ENCODE measurements around the gene POC1A.

Gene POC1A

DNA sequence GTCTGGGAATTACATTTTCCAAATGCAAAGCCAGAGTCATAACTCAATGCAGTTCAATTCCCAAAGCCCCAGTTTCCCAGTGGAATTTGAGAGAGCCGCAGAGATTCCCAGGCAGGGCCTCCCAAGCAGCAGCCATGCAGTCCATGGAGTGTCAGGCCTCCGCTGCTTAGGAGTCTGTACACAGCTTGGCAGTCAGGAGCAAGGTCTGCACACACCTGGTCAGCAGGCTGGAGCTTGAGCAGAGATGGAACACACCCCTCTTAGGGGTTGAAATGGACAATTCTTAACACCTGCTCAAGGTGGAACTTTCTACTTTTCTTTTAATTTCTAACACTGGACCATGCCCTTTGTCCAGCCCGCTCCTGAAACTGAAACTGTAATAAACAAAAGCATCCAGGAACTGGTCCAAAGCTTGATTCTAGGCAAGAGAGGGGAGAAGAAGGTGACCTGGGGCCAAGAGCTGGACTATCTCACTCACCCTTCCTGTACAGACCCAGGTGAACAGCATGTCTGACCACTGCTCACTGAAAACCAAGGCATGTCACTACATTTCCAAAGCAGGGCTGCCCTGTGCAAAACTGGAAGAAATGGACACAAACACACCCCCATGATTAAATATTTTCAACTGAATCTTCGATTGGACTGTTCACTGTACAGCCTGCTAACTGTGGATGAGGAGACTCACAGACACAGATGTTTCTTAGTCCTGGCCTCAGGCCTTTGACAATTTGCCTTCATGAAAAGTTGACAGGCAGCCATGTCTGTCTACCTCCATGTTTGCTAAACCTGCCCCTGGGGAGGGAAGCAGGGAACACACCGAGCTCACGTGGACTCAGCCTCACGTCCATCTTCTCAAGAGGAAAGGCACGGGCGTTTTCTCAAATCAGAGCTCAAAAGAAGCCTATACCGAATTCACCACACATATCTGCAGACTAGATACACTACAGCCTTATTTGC, 49.3 kb downstream of the POC1A start:
- Histone ChIP-seq H3K27ac (ENCODE audit: low read depth, low read length) (no peak overlapping the region), H3K27me3 (ENCODE audit: control insufficient read depth, insufficient read depth, low read length) (no peaks in the 10 kb centered on the region)

DNA sequence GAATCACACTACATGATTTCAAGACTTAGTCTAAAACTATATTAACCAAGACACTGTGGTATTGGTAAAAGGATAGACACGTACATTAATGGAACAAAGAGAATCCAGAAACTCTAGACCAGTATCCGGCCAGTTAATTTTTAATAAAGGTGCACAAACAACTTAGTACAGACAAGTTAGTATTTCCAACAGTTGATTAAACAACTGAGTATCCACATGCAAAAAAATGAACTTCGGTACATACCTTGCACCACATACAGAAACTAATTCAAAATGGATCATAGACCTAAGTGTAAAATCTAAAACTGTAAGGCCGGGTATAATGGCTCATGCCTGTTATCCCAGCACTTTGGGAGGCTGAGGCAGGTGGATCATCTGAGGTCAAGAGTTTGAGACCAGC, 51.3 kb downstream of the POC1A start:
- H3K36me3 ChIP-seq (ENCODE audit: control insufficient read depth, insufficient read depth, low read length): no peaks in the 10 kb centered on the region
- H3K9ac ChIP-seq (ENCODE audit: low read length): no peak overlapping the region
- no peak overlapping the region for H3K4me3 ChIP-seq (ENCODE audit: low read length)
- no peaks in the 10 kb centered on the region for H3K4me1 ChIP-seq (ENCODE audit: control insufficient read depth, insufficient read depth, low read length)
- H3K27ac ChIP-seq (ENCODE audit: low read depth, low read length): no peak overlapping the region
- no peaks in the 10 kb centered on the region for H3K27me3 ChIP-seq (ENCODE audit: control insufficient read depth, insufficient read depth, low read length)

More for the DNA sequence above, 49.3 kb downstream of the POC1A start:
- Histone ChIP-seq H3K9ac (ENCODE audit: low read length) (no peak overlapping the region), H3K36me3 (ENCODE audit: control insufficient read depth, insufficient read depth, low read length) (no peaks in the 10 kb centered on the region), H3K4me1 (ENCODE audit: control insufficient read depth, insufficient read depth, low read length) (no peaks in the 10 kb centered on the region), H3K4me3 (ENCODE audit: low read length) (no peak overlapping the region)

DNA sequence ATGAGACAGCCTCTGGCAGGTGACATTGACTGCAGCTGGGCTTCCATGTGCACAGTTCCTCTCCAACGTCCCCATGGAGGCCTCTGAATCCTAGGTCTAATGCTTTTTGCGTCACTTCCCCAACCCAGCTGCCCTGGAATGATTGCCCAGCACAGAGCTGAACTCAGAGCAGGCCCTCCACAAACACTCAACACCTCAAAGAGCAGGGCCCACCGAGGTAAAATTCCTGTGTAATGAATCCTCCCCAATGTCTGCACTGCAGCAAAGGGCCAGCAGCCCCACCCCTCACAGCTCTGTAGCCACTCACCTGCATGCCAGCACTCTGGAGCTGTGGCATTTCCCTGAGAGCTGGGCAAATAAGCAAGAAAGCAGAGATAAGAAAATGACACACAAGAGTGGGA, 55.2 kb downstream of the POC1A start:
- H3K4me1 ChIP-seq (ENCODE audit: control insufficient read depth, insufficient read depth, low read length): no peaks in the 10 kb centered on the region
- H3K27ac ChIP-seq (ENCODE audit: low read depth, low read length): no peak overlapping the region
- H3K4me3 ChIP-seq (ENCODE audit: low read length): no peak overlapping the region
- no peaks in the 10 kb centered on the region for H3K36me3 ChIP-seq (ENCODE audit: control insufficient read depth, insufficient read depth, low read length)
- H3K9ac ChIP-seq (ENCODE audit: low read length): no peak overlapping the region
- no peaks in the 10 kb centered on the region for H3K27me3 ChIP-seq (ENCODE audit: control insufficient read depth, insufficient read depth, low read length)

GRCh38 chr3:52097851-52098507, 56.2 kb downstream of the POC1A start:
- no peak overlapping the region for H3K9ac ChIP-seq (ENCODE audit: low read length)
- no peaks in the 10 kb centered on the region for H3K27me3 ChIP-seq (ENCODE audit: control insufficient read depth, insufficient read depth, low read length)
- no peaks in the 10 kb centered on the region for H3K36me3 ChIP-seq (ENCODE audit: control insufficient read depth, insufficient read depth, low read length)
- H3K4me3 ChIP-seq (ENCODE audit: low read length): no peak overlapping the region
- H3K27ac ChIP-seq (ENCODE audit: low read depth, low read length): no peak overlapping the region
- H3K4me1 ChIP-seq (ENCODE audit: control insufficient read depth, insufficient read depth, low read length): no peaks in the 10 kb centered on the region

DNA sequence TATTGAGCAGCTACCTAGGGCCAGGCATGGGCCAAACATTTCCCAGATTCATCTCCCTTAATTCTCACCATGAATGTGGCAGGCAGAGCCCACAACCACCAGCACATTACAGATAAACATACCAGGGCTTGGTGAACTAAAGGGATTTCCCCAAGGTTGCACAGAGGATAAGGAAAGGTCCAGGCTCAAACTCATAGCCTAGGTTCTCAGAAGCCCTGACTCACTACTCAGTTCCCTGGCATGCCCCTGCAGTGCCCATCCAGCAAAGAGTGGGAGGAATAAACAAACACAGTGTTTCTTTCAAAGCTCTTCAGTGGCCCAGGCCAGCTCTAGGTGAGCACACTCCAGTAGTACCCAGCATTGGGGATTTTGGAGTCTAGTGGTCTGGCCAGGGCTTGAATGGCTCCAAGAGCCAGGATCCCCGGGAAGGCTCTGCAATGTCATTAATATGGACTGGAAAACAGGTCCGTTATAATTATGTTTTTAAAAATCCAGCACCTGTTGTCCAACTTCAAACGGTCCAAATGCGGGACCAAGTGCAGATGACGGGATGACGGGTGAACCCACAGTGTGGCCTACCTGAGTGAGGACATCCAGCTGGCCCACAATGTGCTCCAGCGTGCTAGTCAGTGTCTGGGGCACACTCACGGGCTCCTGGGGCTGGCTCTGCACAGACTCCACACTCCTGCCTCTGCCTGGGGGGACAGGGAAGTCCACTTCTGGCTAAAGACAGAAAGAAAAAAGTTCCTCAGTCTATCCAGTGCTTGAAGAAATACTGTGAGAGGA, 58.0 kb downstream of the POC1A start:
- H3K27me3 ChIP-seq (ENCODE audit: control insufficient read depth, insufficient read depth, low read length): no peaks in the 10 kb centered on the region
- no peak overlapping the region for H3K4me3 ChIP-seq (ENCODE audit: low read length)
- H3K36me3 ChIP-seq (ENCODE audit: control insufficient read depth, insufficient read depth, low read length): no peaks in the 10 kb centered on the region
- no peaks in the 10 kb centered on the region for H3K4me1 ChIP-seq (ENCODE audit: control insufficient read depth, insufficient read depth, low read length)
- no peak overlapping the region for H3K27ac ChIP-seq (ENCODE audit: low read depth, low read length)
- H3K9ac ChIP-seq (ENCODE audit: low read length): no peak overlapping the region

GRCh38 chr3:52094571-52095485, 59.4 kb downstream of the POC1A start:
- Histone ChIP-seq H3K4me1 (ENCODE audit: control insufficient read depth, insufficient read depth, low read length) (peaks cover 8% of the 10 kb centered on the region), H3K27me3 (ENCODE audit: control insufficient read depth, insufficient read depth, low read length) (no peaks in the 10 kb centered on the region), H3K4me3 (ENCODE audit: low read length) (no peak overlapping the region), H3K9ac (ENCODE audit: low read length) (no peak overlapping the region), H3K27ac (ENCODE audit: low read depth, low read length) (no peak overlapping the region), H3K36me3 (ENCODE audit: control insufficient read depth, insufficient read depth, low read length) (no peaks in the 10 kb centered on the region)

- H3K36me3 ChIP-seq (ENCODE audit: control insufficient read depth, insufficient read depth, low read length): no peaks in the 10 kb centered on the region
- no peaks in the 10 kb centered on the region for H3K27me3 ChIP-seq (ENCODE audit: control insufficient read depth, insufficient read depth, low read length)
- no peak overlapping the region for H3K4me3 ChIP-seq (ENCODE audit: low read length)
- no peak overlapping the region for H3K9ac ChIP-seq (ENCODE audit: low read length)
- H3K4me1 ChIP-seq (ENCODE audit: control insufficient read depth, insufficient read depth, low read length): peaks cover 12% of the 10 kb centered on the region
- no peak overlapping the region for H3K27ac ChIP-seq (ENCODE audit: low read depth, low read length)
Measured at GRCh38 chr3:52093756-52094545, 60.3 kb downstream of the POC1A start.

DNA sequence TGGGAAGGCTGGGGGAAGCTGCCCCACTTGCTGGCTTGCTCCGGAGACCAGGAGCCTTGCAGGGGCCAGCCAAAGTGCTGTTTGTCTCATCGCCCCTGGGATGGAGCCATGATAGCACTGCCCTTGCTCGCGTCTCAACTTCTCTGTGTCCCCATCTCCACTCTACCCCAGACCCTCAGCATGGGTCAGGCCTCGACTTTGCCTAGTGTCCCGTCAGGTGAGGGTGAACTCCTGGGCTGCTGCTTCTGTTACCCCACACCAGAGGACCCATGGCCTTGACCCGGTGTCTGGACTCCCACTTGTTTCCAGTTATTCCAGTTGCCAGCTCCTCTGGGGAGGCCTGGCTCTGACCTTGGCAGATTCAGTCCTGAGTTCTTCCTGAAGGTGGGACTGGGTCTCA, 61.3 kb downstream of the POC1A start:
- Histone ChIP-seq H3K4me3 (ENCODE audit: low read length) (no peak overlapping the region), H3K36me3 (ENCODE audit: control insufficient read depth, insufficient read depth, low read length) (no peaks in the 10 kb centered on the region), H3K27ac (ENCODE audit: low read depth, low read length) (no peak overlapping the region), H3K4me1 (ENCODE audit: control insufficient read depth, insufficient read depth, low read length) (peaks cover 12% of the 10 kb centered on the region), H3K27me3 (ENCODE audit: control insufficient read depth, insufficient read depth, low read length) (no peaks in the 10 kb centered on the region), H3K9ac (ENCODE audit: low read length) (no peak overlapping the region)

GRCh38 chr3:52092271-52092660, 62.0 kb downstream of the POC1A start:
- Histone ChIP-seq H3K4me1 (ENCODE audit: control insufficient read depth, insufficient read depth, low read length) (peaks cover 12% of the 10 kb centered on the region), H3K36me3 (ENCODE audit: control insufficient read depth, insufficient read depth, low read length) (no peaks in the 10 kb centered on the region), H3K27ac (ENCODE audit: low read depth, low read length) (no peak overlapping the region), H3K9ac (ENCODE audit: low read length) (no peak overlapping the region), H3K4me3 (ENCODE audit: low read length) (no peak overlapping the region), H3K27me3 (ENCODE audit: control insufficient read depth, insufficient read depth, low read length) (no peaks in the 10 kb centered on the region)

DNA sequence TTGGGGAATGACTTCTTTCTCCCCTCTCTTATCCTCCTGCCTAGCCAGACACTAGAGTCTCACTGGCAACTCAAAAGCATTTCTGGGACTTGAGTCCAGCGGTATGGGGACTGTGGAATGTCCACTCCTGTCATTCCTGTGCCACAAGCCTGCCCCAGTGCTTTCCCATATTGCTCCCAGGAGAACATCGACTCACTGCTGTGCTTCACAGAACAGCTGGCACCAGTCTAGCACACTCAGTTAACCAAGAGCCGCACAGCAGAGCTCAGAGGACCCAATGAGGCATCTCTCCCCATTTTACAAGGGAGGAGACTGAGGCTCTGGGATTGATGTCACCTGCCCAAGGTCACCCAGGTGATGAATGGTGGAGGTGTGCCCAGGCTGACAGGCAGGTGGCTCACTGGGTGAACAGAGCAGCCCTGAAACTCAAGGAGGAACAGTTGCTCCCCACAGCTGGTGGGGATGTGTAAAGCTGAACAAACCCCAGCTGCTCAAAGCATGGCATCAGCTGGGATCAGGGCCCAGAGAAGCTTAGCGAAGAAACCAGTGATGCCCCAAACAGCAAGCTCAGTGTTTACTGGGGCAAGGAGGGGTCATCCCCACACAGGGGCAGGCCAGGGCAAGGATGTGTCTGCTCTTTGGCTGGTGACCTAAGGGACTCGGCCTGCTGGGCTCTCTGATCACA, 62.5 kb downstream of the POC1A start:
- peaks cover 12% of the 10 kb centered on the region for H3K4me1 ChIP-seq (ENCODE audit: control insufficient read depth, insufficient read depth, low read length)

More for the DNA sequence above, 62.5 kb downstream of the POC1A start:
- Histone ChIP-seq H3K4me3 (ENCODE audit: low read length) (no peak overlapping the region), H3K9ac (ENCODE audit: low read length) (no peak overlapping the region), H3K36me3 (ENCODE audit: control insufficient read depth, insufficient read depth, low read length) (no peaks in the 10 kb centered on the region), H3K27ac (ENCODE audit: low read depth, low read length) (no peak overlapping the region), H3K27me3 (ENCODE audit: control insufficient read depth, insufficient read depth, low read length) (no peaks in the 10 kb centered on the region)
